ENCODE measurements around the gene CLDN24. TPM values are rescaled to one million over a fixed set of nuclear protein-coding genes. Genes with fewer than 3 reads are reported as not detected.

The CLDN24 gene
- total and polyA plus RNA-seq, 2 donors (not counting 3 experiments of a cell fraction or from before 2014, with no cell fraction given), result not detected

DNA sequence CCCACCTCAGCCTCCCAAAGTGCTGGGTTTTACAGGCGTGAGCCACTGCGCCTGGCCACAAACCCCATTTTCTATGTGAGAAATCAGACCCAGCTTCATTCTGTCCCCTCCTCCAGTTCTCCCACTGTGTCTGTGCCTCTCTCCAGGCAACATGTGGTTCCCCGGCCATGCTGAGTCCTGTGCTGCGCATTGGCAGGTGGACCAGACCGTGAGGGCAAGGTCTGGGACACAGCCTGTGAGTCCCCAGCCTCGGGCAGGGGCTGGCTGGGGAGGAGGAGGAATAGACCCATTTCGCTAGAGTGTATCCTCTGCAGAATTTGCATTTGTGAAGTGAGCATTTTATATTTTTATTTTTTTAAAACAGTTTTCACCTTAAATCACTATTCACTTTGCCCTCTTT is 21.5 kb upstream of the CLDN24 start:
- peaks cover 3% of the 10 kb centered on the region for H3K4me1 ChIP-seq (ENCODE audit: control insufficient read depth, extremely low read depth, insufficient read depth, low read length)
- BruUV-seq (replicated peaks), result no TSS peak
- FAIRE-seq (no peak), DNase-seq (ENCODE audit: low read depth, low spot score) (no peak)
- H3K9me1 ChIP-seq (replicated peaks; ENCODE audit: control insufficient read depth, extremely low read depth, insufficient read depth, low read length), result no peaks in the 10 kb centered on the region
- dilution Hi-C loops (cut with MboI; ENCODE audit: extremely low pct_ligation_motif_present, low sequenced_read_pairs), result no loop called here
- H3K9me3 ChIP-seq (replicated peaks; ENCODE audit: control insufficient read depth, insufficient read depth, low read length), result no peaks in the 10 kb centered on the region
- H3K4me3 ChIP-seq (replicated peaks in 1 of 3; ENCODE audit: insufficient read depth in 1 of 3, low read depth in 1 of 3, low read length in 3 of 3), result no peak overlapping the region
- TF ChIP-seq EZH2 (IDR thresholded peaks at IDR 0.05; ENCODE audit: borderline replicate concordance, low read depth, low read length, severe bottlenecking) (no peak), MYC (IDR thresholded peaks at IDR 0.05; ENCODE audit: low read depth, low read length) (no peak), POLR2AphosphoS5 (IDR thresholded peaks at IDR 0.05; ENCODE audit: insufficient read depth, low read depth, low read length) (no peak)
- TF ChIP-seq, protein P1, sequence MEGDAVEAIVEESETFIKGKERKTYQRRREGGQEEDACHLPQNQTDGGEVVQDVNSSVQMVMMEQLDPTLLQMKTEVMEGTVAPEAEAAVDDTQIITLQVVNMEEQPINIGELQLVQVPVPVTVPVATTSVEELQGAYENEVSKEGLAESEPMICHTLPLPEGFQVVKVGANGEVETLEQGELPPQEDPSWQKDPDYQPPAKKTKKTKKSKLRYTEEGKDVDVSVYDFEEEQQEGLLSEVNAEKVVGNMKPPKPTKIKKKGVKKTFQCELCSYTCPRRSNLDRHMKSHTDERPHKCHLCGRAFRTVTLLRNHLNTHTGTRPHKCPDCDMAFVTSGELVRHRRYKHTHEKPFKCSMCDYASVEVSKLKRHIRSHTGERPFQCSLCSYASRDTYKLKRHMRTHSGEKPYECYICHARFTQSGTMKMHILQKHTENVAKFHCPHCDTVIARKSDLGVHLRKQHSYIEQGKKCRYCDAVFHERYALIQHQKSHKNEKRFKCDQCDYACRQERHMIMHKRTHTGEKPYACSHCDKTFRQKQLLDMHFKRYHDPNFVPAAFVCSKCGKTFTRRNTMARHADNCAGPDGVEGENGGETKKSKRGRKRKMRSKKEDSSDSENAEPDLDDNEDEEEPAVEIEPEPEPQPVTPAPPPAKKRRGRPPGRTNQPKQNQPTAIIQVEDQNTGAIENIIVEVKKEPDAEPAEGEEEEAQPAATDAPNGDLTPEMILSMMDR (IDR thresholded peaks at IDR 0.05; ENCODE audit: extremely low read depth in 1 of 2, insufficient read depth in 1 of 2, low read depth in 1 of 2, low read length in 2 of 2), result no peak
- H3K4me2 ChIP-seq (ENCODE audit: insufficient read depth, low read length), result no peak overlapping the region
- intact Hi-C loops (cut with micrococcal nuclease), result no loop called here
- H3K36me3 ChIP-seq (ENCODE audit: control insufficient read depth in 2 of 2, extremely low read depth in 1 of 2, insufficient read depth in 2 of 2, low read length in 2 of 2), result no peaks in the 10 kb centered on the region
- no peak overlapping the region for H3K27ac ChIP-seq (ENCODE audit: insufficient read depth, low read depth, low read length)
- no peaks in the 10 kb centered on the region for H3K27me3 ChIP-seq (ENCODE audit: control insufficient read depth in 2 of 2, insufficient read depth in 2 of 2, low read length in 2 of 2)
- H3K9ac ChIP-seq (replicated peaks; ENCODE audit: extremely low read depth, insufficient read depth, low read length), result no peak overlapping the region
- no peaks in the 10 kb centered on the region for H3K79me2 ChIP-seq (ENCODE audit: control insufficient read depth, insufficient read depth, low read length)
- no peak overlapping the region for H2AFZ ChIP-seq (ENCODE audit: low read depth, low read length)
- H4K20me1 ChIP-seq (replicated peaks; ENCODE audit: control insufficient read depth, extremely low read depth, insufficient read depth, low read length), result no peaks in the 10 kb centered on the region
- ChIA-PET CTCF (interaction anchor here (0.7 kb wide), 1 partner anchor 9 kb away, joined by 3 read pairs; no protein-coding TSS in a partner anchor), POLR2A (no interaction called here)
